Prostate gland (tissue), 2 donors: ENCODE data around the gene AGR3.

ENCODE experiments used
- CTCF ChIP-seq, 4 experiments: fragments of 200-600 bp in 2 of 4; fragments of 450-650 bp in 2 of 4; sonication (generic) in 2 of 4; IDR thresholded peaks; 1 replicate in 3 of 4; 2 replicates in 1 of 4; pipeline ENCODE4 v1.5.1; 2016 to 2019; ENCODE audit warnings: antibody characterized with exemption in 4 of 4, mild to moderate bottlenecking in 2 of 4, moderate library complexity in 2 of 4
- POLR2A ChIP-seq: fragments of 450-650 bp; IDR thresholded peaks from one replicate; pipeline ENCODE4 v1.6.1; 2016; ENCODE audit warnings: antibody characterized with exemption, mild to moderate bottlenecking
- POLR2AphosphoS5 ChIP-seq: sonication (generic); formaldehyde crosslinking; IDR thresholded peaks from one replicate; pipeline ENCODE4 v1.6.1; 2017; ENCODE audit warnings: antibody characterized with exemption

GRCh38 chr7:16813232-16813616 lies 68.6 kb downstream of the AGR3 start:
- TF ChIP-seq CTCF (IDR thresholded peaks at IDR 0.05) (no peak), POLR2AphosphoS5 (no peak), POLR2A (no peak)
